NCI-H446 treated with DMSO at 0.1 percent for 48 hours (cell line): Measurements from ENCODE around the gene UQCC5.
"Not testable (repeated sequence)": the region's sequence is repeated elsewhere in the genome, so short reads cannot be mapped to it uniquely, and the experiment has no call there.

Source experiments
- DNase-seq: peaks from one replicate; lab custom pipeline; 2025; lab: John Stamatoyannopoulos, UW

The UQCC5 gene

DNA sequence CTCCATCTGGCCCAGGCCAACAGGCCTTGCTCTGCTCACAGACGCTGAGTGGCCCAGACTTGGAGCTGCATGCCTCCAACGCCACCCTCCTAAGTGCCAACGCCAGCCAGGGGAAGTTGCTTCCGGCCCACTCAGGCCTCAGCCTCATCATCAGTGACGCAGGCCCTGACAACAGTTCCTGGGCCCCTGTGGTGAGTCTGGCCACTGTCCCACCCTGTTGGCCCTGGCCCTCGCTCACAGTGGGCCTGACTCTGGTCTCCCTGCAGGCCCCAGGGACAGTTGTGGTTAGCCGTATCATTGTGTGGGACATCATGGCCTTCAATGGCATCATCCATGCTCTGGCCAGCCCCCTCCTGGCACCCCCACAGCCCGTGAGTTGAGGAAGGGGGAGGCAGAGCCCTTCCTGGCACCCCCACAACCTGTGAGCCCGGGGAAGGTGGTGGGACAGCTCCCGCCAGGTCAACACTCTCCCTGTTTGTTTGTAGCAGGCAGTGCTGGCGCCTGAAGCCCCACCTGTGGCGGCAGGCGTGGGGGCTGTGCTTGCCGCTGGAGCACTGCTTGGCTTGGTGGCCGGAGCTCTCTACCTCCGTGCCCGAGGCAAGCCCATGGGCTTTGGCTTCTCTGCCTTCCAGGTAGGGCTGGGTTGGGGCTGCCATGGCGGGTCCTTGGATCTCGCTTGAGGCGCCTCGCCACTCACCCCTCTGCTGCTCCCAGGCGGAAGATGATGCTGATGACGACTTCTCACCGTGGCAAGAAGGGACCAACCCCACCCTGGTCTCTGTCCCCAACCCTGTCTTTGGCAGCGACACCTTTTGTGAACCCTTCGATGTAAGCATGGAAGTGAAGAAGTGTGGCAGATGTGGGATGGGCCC lies 12.8 kb upstream of the UQCC5 start:
- no peak for DNase-seq

DNA sequence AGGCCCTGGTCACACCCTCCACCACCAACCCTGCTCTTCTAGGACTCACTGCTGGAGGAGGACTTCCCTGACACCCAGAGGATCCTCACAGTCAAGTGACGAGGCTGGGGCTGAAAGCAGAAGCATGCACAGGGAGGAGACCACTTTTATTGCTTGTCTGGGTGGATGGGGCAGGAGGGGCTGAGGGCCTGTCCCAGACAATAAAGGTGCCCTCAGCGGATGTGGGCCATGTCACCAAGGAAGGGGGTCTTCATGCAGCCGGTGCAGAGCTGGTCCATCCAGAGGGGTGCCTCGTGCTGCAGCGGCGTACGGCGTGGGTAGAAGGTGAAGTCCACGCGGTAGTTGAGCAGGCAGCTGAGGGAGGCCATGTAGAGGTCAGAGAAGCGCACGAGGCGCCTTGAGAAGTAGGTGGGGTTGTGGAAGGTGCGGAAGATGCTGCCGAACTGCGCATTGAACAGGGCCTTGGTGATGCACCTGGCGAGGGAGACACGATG lies 12.1 kb upstream of the UQCC5 start:
- DNase-seq = no peak

DNA sequence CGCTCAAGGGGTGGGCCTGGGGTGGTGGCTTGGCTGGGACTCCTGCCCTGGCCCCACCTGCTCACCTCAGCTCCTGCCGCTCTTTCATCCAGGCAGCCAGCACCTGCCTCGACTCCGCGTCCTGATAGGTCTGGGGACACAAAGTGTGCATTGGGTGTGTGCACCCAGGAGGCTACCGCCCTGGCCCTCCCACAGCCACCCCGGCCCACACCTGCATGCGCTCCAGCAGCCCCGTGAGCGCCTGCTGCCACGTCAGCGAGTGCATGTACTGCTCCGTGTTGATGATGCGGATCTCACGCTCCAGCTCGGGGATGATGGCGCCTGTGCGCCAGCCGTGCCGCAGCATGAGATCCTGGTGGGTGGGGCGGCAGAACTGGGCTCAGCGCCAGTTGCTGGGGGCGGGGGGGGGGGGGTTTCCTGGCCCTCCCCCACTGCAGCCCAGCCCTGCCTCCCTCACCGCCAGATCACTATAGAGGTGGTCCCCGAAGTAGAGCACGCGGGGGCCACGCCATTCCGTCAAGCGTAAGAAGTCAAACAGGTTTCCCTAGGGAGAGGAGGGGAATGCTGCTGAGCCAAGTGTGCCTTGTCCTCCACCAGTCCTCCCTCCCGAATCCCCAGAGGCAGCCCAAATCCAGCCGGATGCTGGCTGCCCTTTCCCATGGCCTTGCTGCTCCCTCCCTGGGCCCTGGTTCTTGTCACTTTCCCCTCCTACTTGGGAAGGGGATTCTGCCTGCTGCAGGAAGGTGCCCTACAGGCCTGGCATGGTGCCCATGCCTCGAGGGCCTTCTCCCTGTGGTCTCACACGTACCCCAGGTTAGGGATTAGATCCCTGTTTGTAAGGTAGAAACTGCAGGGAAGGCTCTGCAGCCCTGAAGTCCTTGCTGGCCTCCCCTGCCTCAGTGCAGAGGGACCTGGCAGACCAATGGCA lies 11.4 kb upstream of the UQCC5 start:
- DNase-seq = no peak

DNA sequence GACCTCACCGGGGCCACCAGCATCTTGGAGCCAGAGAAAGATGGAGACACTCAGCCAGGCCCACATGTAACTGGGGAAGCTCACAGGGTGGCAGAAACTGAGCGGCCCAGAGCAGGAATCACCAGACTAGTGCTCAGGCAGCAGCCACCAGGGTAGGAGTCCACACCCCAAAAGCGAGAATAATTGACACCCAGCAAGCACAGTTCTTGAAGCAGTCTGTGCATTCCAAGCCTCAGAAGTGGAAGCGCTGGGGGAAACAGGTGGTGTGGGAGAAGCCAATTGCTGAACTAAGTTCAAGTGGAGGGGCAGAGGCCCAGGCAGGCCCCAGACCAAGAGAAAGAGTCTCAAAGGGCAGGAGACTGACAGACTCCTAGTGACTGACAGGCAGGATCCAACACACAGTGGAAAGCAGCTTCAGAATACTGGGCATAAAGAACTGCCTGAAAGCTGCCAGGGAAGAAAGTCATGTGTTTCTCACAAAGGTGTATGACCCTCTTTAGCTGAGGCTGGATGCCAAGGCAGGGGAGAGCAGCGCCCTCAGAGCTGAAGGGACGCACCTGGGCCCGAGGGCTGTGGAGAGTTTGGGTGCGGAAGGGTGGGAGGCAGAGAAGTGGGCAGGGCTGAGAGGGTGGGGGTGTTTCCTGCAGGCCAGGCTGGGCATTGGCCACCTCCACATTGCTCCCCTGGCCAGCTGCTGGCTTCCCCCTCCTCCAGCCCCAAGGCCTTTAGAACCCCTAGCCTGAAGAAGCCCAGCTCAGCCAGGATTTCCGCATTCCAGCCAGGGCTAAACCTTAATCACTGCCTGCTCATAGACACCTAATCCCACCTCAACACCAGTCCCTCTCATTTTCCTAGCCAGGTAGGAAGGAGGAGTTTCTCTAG lies 10.5 kb upstream of the UQCC5 start:
- no peak for DNase-seq

DNA sequence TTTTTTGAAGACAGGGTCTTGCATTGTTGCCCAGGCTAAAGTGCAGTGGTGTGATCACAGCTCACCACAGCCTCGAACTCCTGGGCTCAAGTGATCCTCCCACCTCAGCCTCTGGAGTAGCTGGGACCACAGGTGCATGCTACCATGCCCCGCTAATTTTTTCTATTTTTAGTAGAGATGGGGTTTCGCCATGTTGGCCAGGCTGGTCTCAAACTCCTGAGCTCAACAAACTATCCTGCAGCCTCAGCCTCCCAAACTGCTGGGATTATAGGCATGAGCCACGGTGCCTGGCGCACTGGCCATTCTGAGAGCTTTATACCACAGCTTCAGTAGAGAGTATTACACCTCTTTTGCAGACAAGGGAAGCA lies 9.8 kb upstream of the UQCC5 start:
- DNase-seq = not testable (repeated sequence)

- no peak for DNase-seq
These were observed 9.2 kb upstream of the UQCC5 start for GRCh38 chr3:52527039-52527731.

DNA sequence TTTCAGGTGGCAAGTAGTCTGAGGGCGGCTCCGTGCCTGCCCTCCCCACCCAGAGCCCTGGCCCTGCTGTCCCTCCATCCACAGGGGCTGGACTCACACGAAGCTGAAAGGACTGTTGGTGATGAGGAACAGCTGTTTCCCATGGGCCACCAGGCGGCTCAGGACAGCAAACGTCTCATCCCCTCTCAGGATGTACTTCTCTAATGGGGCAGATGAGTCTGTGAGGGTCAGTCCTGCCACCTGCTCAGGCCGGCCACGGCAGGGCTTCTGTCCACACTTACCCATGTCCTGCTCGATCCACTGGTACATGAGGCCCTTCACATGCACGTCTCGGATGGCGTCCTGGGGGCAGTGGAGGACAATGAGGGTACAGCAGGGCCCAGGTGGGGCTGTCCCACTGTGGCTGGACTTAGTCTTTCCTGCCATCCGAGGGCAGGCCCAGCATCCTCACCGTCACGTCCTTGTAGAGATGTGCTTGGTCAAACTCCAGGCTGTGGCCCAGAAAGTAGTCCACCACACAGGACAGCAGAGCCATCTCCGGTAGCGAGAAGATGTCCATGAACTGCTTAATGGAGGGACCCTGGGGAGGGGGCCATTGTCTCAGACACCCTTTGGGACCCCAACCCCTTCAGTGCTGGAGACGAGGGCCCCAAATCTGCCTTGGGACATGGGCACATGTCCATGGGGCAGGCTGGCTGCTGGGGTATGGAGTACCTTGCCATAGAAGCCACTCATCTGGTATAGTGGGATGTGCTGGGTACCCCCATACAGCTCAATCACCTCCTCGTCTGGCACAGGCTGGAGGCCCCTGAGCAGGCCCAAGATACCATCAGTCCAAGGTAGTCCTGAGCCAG lies 8.4 kb upstream of the UQCC5 start:
- no peak for DNase-seq

DNA sequence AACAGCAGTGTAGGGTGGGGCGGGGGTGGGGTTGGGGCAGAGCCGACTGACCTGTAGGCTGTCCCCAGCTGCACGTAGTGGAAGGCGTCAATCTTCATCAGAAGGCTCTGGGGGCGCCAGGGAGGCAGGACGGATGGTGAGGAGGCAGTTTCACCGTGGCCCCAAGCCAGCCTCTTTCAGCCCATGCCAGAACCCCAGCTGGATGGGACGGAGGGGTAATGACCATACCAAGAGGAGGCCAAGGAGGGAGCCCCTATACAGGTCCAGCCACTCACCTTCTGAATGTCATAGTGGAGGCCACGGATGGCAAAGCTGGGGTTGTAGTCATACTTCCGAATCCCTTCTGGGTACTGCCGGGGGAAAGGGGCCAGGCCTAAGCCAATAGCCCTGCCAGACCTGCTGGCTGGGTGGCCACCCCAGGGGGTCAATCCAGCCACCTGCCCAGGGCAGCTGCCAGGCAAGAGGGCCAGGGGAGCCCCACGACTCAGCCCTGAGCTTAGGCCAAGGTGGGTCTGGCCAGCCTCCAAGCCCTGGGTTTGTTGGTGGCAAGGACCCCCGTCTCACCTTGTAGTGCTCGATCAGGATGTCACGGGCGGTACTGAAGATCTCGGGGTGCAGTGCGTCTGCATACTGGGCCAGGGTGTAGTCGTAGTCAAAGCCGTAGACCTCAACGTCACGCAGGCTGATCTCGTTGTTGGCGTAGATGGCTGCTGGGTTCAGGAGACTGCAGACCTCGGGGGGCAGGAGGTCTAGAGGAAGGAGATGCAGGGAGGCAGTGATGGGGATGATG lies 7.6 kb upstream of the UQCC5 start:
- DNase-seq = no peak

- no peak for DNase-seq
These were observed 6.8 kb upstream of the UQCC5 start for GRCh38 chr3:52529376-52530333.

DNA sequence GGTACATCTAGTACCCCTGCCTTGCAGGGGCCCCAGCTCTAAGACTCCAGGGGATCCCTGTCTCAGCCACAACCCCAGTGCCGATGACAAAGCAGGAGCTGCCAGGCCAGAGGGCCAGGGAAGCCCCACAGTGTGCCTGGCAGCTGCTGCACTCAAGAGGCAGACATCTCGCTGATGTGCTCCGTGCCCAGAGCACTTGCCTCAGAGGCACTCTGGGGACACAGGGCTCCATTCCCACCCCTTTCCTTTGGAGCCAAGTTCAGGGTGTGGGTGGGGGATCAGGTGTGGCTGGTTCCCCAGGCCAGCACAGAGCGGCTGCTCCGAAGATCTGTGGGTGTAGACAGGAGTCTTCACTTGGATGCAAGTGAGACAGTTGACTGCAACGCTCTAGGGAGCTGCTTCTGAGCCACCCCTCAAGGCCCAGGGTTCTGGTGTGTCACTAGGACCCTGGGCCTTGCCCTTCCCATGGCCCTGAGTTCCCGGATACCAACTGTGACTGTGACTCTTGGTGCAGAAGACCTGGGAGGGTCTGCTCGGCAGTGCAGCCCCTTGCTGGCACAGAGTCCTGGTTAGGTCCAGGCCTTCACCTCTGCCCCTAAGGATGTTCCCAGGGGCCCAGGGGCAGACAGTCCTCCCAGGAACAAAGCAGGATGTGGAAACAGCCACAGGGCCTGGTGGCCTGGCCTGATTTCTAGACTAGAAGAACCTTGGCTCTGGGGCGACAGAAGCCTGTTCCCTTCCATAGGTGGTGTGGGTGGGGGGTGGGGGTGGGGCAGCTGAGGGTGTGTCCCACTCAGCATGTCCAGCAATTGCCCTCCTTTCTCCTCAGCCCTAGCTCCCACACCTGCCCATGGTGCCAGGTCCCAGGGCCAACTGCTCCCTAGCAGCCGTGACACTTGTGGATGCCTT lies 5.2 kb upstream of the UQCC5 start:
- DNase-seq = no peak

GRCh38 chr3:52531860-52532516 lies 4.4 kb upstream of the UQCC5 start:
- DNase-seq = no peak

DNA sequence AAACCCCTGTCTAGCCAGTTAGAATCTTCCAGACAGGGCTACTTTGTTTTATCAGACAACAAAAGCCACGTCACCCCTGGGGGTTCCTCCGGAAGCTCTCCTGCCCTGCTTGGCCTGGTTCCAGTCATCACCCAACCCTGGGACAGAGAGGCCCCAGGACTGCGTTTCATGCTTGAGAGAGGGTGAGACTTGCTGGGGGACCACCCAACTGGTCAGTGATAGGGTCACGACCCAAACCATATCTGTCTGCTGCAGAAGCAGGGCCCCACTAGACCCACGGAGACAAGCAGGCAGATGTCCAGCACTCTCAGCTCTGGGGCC lies 3.9 kb upstream of the UQCC5 start:
- no peak for DNase-seq

DNA sequence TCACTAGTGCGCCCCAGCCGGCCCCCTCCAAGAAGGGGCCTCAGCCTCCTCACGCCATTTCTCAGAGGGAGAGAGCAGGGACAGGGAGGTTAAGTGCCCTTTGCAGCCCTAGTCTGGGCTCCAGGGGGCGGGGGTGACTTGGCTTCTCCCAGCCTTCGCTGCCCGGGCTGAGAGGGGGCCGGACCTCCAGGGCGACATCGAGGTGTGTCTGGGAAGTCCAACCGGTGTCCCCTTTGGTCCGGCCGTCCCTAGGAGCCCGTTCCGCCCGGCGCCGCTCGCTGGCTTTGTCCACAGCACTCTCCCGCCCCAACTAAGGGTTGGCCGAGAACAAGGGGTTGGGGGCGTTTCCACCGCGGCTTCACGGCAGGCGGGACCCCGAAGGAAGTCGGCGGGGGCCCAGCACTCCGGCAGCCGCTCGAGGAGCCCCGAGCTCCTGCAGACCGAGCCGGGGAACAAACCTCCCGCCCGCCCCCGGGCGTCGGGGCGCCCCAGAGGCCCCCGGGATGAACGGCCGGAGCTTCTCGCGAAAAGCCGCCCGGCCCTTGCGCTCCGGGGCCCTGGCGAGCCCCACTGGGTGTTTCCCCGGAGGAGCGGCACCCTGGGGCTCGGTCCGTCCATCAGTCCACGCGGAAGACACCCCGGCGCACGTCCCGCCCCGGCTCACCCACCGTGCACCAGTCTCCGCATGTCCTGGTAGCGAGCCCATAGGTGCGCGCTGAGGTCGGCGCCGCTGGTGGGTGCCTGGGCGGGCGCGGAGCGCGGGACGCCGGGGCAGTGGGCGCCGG lies 3.4 kb upstream of the UQCC5 start:
- DNase-seq = no peak

DNA sequence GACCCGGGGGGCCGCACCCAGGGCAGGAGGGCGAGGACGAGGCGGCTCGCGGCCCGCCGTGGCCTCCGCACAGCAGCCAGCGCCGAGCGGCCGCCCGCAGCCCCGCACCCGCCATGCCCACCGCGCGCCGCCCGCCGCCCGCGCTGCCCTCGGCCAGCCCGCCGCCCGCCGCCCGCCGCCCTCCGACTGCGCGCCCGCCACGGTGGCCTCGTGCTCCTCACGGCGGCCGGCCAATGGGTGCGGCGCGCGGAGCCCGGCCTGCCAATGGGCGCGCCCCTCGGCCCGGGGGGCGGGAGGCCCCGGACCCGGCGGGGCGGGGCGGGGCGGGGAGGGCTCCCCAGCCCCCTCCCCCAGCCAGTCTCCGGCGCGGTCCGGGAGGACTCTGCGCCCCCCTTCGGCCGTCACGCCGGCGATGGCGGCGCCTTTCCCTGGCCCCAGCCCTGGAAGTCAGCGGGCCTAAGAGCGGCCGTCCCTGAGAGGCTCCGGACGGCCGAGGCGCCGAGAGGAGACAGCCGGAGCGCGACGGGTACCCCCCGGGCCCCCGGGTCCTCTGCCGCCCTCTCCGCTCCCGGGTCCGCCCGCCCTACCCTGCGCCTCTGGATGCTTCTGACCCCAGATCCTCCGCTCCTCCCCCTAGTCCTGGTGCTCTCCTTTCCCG lies 2.7 kb upstream of the UQCC5 start, which contains the start of gene NT5DC2:
Gene NT5DC2 (minus strand): TSS at position 235 of the 658 bp plus-strand sequence. CDS start 120 bp downstream, at position 115.
- DNase-seq = peak; percentile 8
